Measurements from ENCODE around the gene SLC12A3.

GRCh38 chr16:56844056-56844455, 21.0 kb upstream of the SLC12A3 start:
- no peak for TF ChIP-seq POLR2A (IDR thresholded peaks at IDR 0.05)
- no peak for TF ChIP-seq POLR2AphosphoS5 (IDR thresholded peaks at IDR 0.05)

All from gastroesophageal sphincter (tissue), 2 donors.